ENCODE results near the gene NR5A2.

GRCh38 chr1:200081151-200081968 lies 53.9 kb downstream of the NR5A2 start:
- TF ChIP-seq CTCF (IDR thresholded peaks at IDR 0.05 in 4 of 5, conservative IDR thresholded peaks at IDR 0.05 in 1 of 5) (no peak), POLR2A (IDR thresholded peaks at IDR 0.05) (no peak)

Data from gastrocnemius medialis (tissue), 4 donors.